ENCODE measurements around the gene HIRIP3.

DNA sequence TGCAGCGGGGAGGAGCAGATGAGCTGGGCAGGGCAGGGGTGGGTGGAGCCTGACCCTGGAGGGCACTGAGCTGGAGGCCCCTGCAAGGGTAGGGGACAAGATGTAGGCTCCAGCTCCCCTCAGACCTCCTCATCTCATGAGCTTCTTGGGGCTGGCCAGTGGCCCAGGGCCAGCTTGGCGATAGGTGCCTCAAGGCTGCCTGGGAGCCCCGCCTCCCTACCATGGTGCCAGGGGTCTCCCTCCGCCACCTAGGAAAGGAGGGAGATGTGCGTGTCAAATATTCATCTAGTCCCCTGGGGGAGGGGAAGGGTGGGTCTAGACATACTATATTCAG is 3.9 kb downstream of the HIRIP3 start:
- TF ChIP-seq POLR2A (IDR thresholded peaks at IDR 0.05; ENCODE audit: extremely low read depth, insufficient read length) = no peak
- TF ChIP-seq, protein P1, sequence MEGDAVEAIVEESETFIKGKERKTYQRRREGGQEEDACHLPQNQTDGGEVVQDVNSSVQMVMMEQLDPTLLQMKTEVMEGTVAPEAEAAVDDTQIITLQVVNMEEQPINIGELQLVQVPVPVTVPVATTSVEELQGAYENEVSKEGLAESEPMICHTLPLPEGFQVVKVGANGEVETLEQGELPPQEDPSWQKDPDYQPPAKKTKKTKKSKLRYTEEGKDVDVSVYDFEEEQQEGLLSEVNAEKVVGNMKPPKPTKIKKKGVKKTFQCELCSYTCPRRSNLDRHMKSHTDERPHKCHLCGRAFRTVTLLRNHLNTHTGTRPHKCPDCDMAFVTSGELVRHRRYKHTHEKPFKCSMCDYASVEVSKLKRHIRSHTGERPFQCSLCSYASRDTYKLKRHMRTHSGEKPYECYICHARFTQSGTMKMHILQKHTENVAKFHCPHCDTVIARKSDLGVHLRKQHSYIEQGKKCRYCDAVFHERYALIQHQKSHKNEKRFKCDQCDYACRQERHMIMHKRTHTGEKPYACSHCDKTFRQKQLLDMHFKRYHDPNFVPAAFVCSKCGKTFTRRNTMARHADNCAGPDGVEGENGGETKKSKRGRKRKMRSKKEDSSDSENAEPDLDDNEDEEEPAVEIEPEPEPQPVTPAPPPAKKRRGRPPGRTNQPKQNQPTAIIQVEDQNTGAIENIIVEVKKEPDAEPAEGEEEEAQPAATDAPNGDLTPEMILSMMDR (IDR thresholded peaks at IDR 0.05; ENCODE audit: low read depth, low read length) = no peak
